ENCODE results near the gene PLXNB2.

DNA sequence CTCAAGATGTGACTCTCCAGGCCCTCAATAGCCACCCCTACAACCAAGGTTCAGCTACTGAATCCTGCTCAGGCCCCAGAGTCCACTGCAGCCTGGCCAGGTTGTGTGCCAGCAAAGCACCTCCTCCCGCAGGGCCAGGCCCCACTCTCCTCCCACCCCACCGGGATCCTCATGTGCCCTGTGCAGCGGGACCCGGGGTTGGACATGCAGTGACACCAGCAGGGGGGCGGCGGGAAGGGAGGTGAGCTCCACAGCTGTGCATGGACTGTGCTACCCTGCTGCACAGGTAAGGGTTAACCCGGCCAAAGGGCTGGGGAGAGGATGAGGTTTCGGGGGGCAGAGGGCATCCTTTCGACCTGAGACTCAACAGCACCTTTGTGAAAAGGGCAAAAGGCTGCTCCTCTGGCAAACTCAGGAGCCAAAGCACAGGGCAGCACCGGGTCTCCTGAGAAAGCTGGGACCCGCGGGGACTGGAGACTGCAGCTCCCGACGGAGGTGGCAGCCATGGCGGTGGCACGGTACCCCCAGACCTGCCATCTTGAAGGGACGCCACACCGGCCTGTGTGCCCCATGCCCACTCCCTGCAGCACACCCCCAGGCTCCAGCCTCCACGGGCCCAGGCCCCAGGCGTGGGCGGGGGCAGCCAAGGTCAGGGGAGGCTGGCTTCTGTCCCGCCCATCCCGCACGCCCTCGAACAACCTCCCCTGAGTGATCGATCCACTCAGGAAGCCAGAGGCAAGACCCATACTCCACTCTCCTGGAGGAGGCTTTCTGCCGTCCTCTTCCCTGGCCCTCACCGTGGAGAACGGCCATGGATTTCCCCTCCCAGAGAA, 10.6 kb downstream of the PLXNB2 start:
- TF ChIP-seq, protein P1, sequence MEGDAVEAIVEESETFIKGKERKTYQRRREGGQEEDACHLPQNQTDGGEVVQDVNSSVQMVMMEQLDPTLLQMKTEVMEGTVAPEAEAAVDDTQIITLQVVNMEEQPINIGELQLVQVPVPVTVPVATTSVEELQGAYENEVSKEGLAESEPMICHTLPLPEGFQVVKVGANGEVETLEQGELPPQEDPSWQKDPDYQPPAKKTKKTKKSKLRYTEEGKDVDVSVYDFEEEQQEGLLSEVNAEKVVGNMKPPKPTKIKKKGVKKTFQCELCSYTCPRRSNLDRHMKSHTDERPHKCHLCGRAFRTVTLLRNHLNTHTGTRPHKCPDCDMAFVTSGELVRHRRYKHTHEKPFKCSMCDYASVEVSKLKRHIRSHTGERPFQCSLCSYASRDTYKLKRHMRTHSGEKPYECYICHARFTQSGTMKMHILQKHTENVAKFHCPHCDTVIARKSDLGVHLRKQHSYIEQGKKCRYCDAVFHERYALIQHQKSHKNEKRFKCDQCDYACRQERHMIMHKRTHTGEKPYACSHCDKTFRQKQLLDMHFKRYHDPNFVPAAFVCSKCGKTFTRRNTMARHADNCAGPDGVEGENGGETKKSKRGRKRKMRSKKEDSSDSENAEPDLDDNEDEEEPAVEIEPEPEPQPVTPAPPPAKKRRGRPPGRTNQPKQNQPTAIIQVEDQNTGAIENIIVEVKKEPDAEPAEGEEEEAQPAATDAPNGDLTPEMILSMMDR (IDR thresholded peaks at IDR 0.05), result no peak
- TF ChIP-seq, protein P2, sequence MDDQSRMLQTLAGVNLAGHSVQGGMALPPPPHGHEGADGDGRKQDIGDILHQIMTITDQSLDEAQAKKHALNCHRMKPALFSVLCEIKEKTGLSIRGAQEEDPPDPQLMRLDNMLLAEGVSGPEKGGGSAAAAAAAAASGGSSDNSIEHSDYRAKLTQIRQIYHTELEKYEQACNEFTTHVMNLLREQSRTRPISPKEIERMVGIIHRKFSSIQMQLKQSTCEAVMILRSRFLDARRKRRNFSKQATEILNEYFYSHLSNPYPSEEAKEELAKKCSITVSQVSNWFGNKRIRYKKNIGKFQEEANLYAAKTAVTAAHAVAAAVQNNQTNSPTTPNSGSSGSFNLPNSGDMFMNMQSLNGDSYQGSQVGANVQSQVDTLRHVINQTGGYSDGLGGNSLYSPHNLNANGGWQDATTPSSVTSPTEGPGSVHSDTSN (IDR thresholded peaks at IDR 0.05), result no peak
- TF ChIP-seq SMC3 (IDR thresholded peaks at IDR 0.05; ENCODE audit: low read depth, low read length), result no peak

Measured in SK-N-SH (cell line).